ENCODE results near the gene FBRS.

GRCh38 chr16:30641378-30641982, 16.8 kb upstream of the FBRS start:
- TF ChIP-seq, protein P1, sequence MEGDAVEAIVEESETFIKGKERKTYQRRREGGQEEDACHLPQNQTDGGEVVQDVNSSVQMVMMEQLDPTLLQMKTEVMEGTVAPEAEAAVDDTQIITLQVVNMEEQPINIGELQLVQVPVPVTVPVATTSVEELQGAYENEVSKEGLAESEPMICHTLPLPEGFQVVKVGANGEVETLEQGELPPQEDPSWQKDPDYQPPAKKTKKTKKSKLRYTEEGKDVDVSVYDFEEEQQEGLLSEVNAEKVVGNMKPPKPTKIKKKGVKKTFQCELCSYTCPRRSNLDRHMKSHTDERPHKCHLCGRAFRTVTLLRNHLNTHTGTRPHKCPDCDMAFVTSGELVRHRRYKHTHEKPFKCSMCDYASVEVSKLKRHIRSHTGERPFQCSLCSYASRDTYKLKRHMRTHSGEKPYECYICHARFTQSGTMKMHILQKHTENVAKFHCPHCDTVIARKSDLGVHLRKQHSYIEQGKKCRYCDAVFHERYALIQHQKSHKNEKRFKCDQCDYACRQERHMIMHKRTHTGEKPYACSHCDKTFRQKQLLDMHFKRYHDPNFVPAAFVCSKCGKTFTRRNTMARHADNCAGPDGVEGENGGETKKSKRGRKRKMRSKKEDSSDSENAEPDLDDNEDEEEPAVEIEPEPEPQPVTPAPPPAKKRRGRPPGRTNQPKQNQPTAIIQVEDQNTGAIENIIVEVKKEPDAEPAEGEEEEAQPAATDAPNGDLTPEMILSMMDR (IDR thresholded peaks at IDR 0.05): no peak
- TF ChIP-seq POLR2A (IDR thresholded peaks at IDR 0.05): no peak
